ENCODE data around the gene ABCA2.

DNA sequence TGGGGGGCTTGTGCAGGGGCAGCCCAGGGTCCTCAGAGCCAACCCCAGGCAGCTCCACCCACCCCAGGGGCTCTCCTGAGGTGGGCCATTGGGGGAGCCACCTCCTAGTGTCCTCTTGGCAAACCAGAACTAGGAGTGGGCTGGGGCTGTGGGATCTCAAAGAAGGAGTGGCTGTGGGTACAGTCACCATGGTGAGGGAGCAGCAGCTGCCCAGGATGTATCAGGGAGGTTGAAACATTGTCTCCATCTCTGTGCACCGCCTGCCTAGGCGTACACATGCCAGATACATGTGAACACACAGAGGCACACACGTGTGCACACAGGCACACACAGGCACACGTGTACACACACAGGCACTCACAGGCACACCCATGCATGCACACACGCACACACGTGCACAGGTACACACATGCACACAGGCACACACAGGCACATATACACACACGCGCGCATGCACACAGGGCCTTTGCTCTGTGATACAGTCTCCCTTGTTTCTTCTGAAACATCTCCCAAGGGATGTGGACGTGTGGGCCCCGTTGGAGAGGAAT is 65.3 kb downstream of the ABCA2 start:
- no peak for TF ChIP-seq POLR2AphosphoS5 (IDR thresholded peaks at IDR 0.05)
- TF ChIP-seq, protein P1, sequence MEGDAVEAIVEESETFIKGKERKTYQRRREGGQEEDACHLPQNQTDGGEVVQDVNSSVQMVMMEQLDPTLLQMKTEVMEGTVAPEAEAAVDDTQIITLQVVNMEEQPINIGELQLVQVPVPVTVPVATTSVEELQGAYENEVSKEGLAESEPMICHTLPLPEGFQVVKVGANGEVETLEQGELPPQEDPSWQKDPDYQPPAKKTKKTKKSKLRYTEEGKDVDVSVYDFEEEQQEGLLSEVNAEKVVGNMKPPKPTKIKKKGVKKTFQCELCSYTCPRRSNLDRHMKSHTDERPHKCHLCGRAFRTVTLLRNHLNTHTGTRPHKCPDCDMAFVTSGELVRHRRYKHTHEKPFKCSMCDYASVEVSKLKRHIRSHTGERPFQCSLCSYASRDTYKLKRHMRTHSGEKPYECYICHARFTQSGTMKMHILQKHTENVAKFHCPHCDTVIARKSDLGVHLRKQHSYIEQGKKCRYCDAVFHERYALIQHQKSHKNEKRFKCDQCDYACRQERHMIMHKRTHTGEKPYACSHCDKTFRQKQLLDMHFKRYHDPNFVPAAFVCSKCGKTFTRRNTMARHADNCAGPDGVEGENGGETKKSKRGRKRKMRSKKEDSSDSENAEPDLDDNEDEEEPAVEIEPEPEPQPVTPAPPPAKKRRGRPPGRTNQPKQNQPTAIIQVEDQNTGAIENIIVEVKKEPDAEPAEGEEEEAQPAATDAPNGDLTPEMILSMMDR (IDR thresholded peaks at IDR 0.05) = no peak

Data from stomach (tissue), 4 donors.